Left lobe of liver (tissue), 2 donors: ENCODE results near the gene SCARF1. TPM values are rescaled to one million over a fixed set of nuclear protein-coding genes. Genes with fewer than 3 reads are reported as not detected.

Experiments
- ATAC-seq: fragments of 200-7000 bp; cut with Tn5 transposase; one replicate; pipeline ENCODE4 v1.9.1; 2020; ENCODE audit warnings: mild to moderate bottlenecking, moderate library complexity
- DNase-seq: peaks from one replicate; pipeline ENCODE4 v3.0.0-alpha.2; 2020; ENCODE audit warnings: low spot score
- total RNA-seq: library from RNA; stranded (reverse); gene quantifications from one replicate; pipeline ENCODE4 v1.2.1, GENCODE V29; 2021
- donor health status: DM: no; HTN: no; CAD: no; lungs with moderate emphysema.
- donor health status: DM: no; HTN: yes; CAD: no.

The SCARF1 gene
- total RNA-seq, 1 donor from 2014 or later: 12.5 TPM

- ATAC-seq (no peak), DNase-seq (no peak)
Observed at GRCh38 chr17:1604831-1605528, 40.6 kb downstream of the SCARF1 start.

- DNase-seq (no peak), ATAC-seq (no peak)
Observed at GRCh38 chr17:1601571-1601970, 44.0 kb downstream of the SCARF1 start.

- ATAC-seq: no peak
- no peak for DNase-seq
Observed at GRCh38 chr17:1598399-1599095, 47.0 kb downstream of the SCARF1 start.

- no peak for ATAC-seq
- DNase-seq: no peak
Observed at GRCh38 chr17:1597861-1598342, 47.6 kb downstream of the SCARF1 start.

- no peak for DNase-seq
- ATAC-seq: no peak
Observed at GRCh38 chr17:1593630-1593931, 52.0 kb downstream of the SCARF1 start.

- ATAC-seq (no peak), DNase-seq (no peak)
Observed at GRCh38 chr17:1592751-1593629, 52.5 kb downstream of the SCARF1 start.

- ATAC-seq (no peak), DNase-seq (no peak)
Observed at GRCh38 chr17:1591474-1592090, 54.0 kb downstream of the SCARF1 start.

- DNase-seq: no peak
- ATAC-seq: no peak
Observed at GRCh38 chr17:1590747-1591473, 54.6 kb downstream of the SCARF1 start.

GRCh38 chr17:1590029-1590746 lies 55.3 kb downstream of the SCARF1 start:
- ATAC-seq: peak; percentile 49
- DNase-seq: no peak

- ATAC-seq (no peak), DNase-seq (no peak)
Observed at GRCh38 chr17:1588821-1589585, 56.5 kb downstream of the SCARF1 start.

- no peak for ATAC-seq
- DNase-seq: no peak
Observed at GRCh38 chr17:1584167-1584566, 61.4 kb downstream of the SCARF1 start.

Other genes starting within 250 kb of the SCARF1 start
- gene YWHAE, start 245.5 kb downstream of the SCARF1 start, total RNA-seq: 174 TPM
- 33.7 TPM for gene CRK, start 189.5 kb downstream of the SCARF1 start, total RNA-seq
- gene MYO1C, start 153.0 kb downstream of the SCARF1 start, total RNA-seq: 62.5 TPM
- gene INPP5K, start 129.1 kb downstream of the SCARF1 start, total RNA-seq: 11.9 TPM
- 29.0 TPM for gene PITPNA, start 82.9 kb downstream of the SCARF1 start, total RNA-seq
- gene SLC43A2, start 16.9 kb downstream of the SCARF1 start, total RNA-seq: 3.1 TPM
- 20.9 TPM for gene RILP, start 4.1 kb upstream of the SCARF1 start, total RNA-seq
- gene PRPF8, start 39.1 kb upstream of the SCARF1 start, total RNA-seq: 97.8 TPM
- gene TLCD2, start 64.6 kb upstream of the SCARF1 start, total RNA-seq: 4.2 TPM
- 27.0 TPM for gene WDR81, start 79.0 kb upstream of the SCARF1 start, total RNA-seq
- 1,138 TPM for gene SERPINF2, start 97.1 kb upstream of the SCARF1 start, total RNA-seq
- 1,041 TPM for gene SERPINF1, start 116.3 kb upstream of the SCARF1 start, total RNA-seq
- gene SMYD4, start 184.2 kb upstream of the SCARF1 start, total RNA-seq: 6.4 TPM
- 33.3 TPM for gene RPA1, start 184.3 kb upstream of the SCARF1 start, total RNA-seq